ENCODE data around the gene PADI6.
"Not testable (repeated sequence)": the region's sequence is repeated elsewhere in the genome, so short reads cannot be mapped to it uniquely, and the experiment has no call there.

The PADI6 gene

DNA sequence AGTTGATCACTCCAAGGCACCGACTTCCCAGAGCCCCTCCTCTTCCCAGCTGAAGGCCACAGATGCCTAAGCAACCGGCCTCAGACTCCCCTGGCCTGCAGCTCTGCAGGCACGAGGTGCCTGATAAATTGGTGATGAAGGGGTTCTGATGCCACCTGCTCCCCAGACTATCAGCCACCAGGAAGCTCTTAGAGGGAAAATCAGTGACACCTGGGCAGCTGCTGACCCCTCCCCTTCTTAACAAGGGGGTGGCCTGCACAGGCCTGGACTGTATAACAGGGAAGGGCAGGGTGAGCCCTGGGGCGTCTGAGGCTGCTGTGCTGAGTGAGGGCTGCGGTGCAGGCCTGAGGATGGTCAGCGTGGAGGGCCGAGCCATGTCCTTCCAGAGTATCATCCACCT lies at the start of gene PADI6:
Gene PADI6, plus strand, starts transcription at position 301 of the 400 bp plus-strand sequence. Its CDS starts 50 bp downstream, at position 351.
- DNase-seq: no peak

DNA sequence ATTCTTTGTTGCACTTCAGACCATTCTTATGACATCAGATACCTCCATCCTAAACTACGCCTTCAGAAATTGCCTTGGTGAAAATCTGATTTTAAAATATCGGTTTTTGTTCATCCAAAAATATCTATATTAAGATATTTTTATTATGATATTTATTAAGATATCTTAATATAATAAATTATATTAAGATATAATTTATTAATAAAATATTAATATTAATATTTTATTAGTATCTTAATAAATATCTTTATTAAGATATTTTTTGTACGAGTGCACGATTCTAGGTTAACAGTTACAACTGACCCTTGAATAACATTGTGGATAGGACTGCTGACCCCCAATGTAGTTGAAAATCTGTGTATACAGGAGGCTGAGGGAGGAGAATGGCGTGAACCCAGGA lies 43.1 kb upstream of the PADI6 start:
- no peak for DNase-seq

DNA sequence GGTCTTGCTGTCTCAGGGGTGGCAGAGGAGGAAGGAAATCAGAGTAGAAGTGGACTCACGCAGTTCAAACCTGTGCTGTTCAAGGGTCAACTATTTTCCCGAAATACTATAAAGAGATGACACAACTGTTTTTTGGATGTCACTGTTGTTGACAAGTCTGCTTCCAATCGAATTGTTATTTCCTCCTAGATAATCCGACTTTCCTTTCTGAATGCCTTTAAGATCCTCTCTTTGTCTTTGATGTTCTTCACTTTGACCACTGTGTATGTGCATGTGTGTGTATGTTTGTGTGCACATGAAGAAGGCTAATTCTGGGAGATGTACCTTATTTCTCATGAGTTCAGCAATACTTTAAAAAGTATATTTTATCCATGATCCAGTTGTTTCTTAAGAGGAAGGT lies 42.4 kb upstream of the PADI6 start:
- no peak for DNase-seq

DNA sequence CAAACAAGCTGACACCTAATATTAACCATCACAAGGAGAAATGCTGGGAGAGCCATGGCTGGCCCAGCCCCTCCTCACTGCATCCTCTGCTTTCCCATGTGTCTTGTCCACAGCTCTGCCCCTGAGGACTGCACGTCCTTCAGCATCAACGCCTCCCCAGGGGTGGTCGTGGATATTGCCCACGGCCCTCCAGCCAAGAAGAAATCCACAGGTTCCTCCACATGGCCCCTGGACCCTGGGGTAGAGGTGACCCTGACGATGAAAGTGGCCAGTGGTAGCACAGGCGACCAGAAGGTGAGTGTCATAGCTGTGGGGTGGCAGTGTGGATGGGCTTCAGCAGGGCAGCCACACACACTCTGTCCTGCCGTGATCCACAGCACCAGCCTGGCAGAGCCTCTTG lies 41.1 kb upstream of the PADI6 start:
- no peak for DNase-seq

DNA sequence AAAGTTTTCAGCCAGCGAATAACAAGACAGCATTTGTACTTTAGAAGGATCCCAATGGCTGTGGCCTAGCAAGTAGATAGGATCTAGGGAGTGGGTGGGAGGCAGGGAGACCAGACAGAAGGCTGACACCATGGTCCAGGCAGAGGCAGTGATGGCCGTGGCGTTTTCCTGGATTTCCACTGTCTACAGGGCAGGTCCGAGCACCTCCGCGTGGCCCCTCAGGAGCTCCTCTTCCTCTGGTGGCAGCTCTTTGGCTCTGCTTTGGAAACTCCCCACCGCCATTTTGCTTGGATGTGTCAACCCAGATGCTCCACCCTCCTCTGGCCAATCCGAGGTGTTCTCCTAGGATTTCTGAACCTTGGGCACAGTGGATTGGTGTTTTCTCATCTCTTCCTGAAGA lies 38.9 kb upstream of the PADI6 start:
- no peak for DNase-seq

DNA sequence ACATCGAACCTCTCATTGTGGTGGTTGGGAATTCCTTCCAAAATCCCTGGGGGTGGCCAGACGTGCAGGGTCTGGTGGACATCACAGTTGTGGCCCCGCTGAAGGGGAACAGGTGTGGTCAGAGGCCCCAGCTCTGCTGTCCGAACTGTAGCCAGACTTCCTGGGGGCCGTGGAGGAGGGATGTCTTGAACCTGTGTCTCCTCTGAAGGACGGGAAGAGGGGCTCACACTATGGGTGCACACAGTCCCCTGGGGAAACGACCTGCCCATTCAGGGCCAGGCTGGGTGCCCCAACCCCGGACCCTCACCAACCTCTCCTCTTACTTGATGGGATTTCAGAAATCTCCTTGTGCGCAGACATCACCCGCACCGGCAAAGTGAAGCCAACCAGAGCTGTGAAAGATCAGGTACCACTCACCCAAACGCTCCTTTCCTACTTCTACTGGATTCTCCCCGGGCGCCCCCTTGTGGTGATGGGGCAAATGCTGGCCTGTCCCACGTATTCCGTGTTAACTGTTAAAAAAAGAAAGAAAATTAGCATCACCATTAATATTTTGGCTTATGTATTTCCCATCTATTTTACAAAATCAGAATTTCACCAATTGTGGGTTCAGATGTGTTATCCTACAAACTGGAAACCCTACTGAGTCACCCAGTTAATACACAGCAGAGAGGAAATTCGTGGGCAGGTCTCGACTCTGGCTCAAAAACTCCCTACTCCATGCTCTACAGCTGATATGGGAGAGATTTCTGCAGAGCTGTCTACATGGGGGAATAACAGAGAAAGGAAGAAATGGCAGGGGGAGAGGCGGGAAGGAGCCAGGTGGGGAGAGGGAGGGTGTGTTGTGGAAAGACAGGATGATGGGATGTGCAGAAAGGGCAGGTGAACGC lies 35.9 kb upstream of the PADI6 start:
- DNase-seq: peak; percentile 39

DNA sequence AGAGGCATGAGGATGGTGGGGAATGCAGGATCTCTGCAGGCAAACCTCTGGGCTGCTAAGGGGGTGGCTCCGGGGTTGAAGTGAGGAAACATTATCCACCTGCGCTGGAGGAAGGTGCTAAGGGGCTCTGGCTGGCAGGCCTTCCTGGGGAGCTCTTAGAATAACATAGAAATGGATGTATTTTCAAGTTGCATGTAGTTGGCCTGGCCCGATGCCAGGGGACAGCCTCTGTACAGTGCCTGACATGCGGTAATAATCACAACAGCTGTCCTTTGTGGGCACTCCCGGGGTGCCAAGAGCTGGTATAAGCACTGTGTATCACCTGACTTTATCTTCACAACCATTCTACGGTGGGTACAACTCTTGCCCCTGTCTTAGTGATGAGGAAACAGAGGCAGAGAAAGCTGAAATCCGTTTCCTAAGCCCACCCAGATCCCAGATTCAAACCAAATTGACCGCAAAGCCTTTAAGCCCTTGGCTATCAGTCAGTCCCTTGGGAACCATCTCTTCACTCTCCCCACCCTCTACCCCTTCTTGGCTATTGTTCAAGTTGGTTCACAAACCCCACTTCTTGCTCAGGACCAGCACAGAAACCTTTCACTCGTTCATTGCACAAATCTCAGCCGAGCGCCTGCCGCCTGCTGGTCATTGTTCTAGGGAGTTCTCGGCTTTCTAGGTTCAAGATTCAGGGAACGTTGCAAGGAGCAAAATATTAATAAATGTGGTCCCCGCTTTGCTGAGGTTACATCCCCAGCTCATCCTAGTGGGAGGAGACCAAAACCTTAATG lies 33.1 kb upstream of the PADI6 start:
- no peak for DNase-seq

DNA sequence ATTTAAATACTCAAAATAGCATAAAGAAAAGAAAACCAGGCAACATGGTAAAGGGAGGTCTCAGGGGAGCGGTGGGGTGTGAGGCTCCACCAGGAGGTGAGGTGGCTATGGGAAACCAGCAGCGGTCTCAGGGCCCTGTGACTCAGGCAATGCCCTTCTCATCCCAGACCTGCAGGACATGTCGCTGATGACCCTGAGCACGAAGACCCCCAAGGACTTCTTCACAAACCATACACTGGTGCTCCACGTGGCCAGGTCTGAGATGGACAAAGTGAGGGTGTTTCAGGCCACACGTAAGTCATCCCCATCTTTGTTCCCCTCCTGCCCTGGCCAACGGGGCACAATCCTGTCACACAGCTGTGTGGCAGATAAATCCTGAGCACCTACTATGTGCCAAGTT lies 32.5 kb upstream of the PADI6 start:
- no peak for DNase-seq

DNA sequence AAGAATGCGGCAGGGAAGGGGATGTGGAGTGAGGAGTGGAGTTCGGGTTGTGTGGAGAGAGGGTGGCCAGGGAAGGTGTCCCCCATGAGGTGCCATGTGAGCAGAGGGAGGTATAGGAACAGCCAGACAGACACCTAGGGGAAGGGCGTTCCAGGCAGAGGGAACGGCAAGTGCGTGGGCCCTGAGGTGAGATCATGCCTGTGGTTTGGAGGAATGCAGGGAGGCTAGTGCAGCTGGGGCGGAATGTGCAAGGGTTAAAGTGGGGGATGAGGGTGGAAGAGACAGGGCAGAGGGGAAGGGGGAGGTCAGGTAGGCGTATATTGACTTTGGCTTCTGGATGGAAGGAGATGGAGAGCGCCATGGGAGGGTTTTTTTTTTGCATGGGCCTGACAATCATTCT lies 31.6 kb upstream of the PADI6 start:
- no peak for DNase-seq

DNA sequence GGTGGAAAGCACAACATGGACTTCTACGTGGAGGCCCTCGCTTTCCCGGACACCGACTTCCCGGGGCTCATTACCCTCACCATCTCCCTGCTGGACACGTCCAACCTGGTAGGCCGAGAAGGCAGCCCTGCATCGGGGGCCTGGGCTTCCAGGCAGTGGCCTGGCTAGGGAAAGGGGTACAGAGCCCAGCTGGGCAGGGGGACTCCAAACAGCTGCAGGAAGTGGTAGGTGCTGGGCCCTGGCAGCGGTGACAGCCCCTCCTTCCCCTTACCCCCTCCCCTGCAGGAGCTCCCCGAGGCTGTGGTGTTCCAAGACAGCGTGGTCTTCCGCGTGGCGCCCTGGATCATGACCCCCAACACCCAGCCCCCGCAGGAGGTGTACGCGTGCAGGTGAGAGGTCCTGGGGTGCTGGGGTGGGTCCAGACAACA lies 30.0 kb upstream of the PADI6 start:
- no peak for DNase-seq

DNA sequence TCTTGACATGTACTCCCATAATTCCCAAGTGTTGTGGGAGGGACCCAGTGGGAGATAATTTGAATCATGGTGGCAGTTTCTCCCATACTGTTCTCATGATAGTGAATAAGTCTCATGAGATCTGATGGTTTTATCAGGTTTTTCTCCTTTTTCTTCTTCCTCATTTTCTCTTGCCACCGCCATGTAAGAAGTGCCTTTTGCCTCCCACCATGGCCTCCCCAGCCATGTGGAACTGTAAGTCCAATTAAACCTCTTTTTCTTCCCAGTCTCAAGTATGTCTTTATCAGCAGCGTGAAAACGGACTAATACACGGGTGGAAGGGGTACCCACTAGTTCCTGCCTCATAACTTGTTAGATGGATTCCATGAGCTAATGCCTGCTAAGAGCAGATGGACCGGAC lies 26.5 kb upstream of the PADI6 start:
- DNase-seq: not testable (repeated sequence)

DNA sequence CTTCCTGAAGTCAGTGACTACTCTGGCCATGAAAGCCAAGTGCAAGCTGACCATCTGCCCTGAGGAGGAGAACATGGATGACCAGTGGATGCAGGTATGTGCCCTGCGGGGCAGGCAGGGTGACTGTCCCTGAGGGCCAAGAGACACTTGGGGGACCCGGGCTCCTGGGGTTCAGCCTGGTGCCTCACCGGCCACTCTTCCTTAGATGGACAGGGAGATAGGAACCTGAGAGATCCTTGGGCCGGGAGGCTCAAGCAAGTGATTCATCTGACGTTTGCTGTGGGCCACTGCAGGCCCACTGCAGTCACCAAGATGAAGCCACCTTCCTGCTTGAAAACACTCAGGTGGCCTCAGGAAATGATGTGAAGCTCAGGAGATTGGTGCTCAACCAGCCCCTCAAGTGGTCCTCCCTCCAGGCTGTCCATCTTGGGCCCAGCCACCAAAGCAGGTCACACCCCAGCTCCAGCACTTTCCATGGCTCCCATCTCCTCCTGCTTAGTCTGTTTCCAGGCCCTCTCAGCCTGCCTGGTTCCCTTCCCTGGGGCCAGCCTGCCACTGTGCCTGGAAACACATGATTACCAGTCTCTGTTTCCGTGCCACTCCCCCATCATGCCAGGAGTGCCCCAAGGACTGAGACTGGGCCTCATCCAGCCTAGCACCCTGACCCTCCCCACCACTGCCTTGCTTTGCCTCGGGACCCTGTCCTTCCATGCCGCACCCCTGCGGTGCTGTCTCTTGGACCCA lies 25.8 kb upstream of the PADI6 start:
- no peak for DNase-seq

DNA sequence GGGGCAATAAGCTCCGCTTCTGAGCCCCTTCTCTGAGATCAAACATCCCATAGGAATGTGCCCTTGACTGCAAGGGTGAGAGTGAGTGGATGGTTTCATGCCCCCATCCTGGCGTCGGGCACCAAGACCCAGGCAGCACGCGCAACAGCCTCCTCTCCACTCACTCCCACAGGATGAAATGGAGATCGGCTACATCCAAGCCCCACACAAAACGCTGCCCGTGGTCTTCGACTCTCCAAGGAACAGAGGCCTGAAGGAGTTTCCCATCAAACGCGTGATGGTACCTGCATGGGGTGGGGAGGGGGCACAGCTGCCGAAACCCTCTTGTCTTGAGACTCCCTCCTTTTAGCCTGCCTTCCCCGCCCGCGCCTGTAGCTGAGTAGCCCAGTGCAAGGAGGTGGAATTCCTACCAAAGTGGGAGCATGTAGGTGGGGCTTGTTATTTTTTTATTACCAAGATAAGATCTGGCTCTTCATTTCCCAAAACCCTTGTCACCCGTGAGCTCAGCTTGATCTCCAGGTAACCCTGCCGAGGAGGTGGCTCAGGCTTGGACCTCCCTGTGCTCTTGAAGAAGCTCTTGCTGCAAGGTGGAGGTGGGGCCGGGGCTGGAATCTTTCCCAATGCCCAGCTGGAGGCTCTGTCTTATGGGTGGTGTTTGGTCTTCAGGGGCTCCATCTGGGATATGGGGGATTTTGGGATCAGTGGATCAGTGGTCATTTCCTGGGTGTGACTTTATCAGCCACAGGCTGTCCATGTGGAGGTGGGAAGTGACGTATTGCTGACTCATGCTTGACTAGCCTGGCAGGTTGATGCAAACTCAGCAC lies 24.0 kb upstream of the PADI6 start:
- no peak for DNase-seq

DNA sequence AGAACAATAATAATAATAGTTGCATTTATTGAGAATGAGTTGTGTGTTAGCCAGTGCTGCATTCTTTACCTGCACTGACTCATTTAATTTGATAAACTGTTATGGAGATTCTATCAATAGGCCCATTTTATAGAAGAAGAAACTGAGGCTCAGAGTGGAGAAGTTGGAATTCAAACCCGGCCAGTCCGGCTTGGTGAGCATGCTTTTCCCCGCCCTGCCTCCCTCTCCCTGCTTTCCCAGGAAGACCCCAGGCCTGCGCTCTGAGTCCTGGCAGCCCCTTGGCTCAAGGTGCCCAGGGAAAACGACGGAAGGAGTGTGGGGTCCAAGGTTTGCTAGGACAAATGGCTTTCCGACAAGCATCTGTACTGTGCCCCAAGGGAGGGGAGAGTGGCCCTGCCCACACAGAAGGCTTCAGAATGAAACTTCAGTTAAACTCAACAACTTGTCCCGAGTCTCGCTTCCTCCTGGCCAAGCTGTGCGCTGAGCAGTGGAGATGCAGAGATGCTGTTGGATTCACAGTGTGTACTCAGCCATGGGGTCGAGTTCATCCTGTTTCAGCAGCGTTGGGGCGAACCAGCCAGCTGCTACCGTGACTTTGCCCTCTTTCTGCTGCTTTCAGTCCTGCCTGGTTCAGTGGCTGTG lies 23.3 kb upstream of the PADI6 start:
- no peak for DNase-seq

DNA sequence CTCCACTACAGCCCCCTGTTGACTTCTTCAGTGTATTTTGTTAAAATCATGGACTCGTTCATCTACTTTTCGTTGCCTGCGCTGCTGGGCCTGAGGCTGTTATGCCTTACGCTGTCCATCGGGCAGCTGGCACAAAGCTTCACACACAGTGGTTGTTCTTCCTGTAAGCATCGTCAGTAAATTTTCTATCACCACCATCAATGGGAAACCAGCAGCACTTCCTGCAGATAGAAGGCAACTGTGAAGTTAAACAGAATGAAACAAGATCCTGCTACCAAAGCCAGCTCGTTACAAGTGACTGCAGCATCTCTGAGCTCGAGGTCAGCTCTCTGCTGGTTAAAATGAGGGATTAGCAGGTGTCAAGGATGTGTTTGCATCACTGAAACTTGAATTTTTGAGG lies 21.9 kb upstream of the PADI6 start:
- no peak for DNase-seq

DNA sequence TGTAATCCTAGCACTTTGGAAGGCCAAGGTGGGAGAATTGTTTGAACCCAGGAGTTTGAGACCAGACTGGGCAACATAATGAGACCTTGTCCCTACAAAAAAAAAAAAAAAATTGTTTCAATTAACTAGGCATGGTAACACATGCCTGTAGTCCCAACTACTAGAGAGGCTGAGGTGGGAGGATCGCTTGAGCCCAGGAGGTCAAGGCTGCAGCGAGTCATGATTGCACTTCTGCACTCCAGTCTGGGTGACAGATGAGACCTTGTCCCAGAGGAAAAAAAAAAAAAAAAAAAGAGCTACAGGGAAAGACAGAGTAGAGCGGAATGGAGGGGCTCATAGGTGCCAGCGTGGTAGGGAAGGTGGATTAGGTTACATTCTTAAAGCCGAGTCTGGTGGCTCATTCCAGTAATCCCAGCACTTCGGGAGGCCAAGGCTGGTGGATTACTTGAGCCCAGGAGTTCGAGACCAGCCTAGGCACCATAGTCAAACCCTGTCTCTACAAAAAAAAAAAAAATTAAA lies 21.0 kb upstream of the PADI6 start:
- no peak for DNase-seq

DNA sequence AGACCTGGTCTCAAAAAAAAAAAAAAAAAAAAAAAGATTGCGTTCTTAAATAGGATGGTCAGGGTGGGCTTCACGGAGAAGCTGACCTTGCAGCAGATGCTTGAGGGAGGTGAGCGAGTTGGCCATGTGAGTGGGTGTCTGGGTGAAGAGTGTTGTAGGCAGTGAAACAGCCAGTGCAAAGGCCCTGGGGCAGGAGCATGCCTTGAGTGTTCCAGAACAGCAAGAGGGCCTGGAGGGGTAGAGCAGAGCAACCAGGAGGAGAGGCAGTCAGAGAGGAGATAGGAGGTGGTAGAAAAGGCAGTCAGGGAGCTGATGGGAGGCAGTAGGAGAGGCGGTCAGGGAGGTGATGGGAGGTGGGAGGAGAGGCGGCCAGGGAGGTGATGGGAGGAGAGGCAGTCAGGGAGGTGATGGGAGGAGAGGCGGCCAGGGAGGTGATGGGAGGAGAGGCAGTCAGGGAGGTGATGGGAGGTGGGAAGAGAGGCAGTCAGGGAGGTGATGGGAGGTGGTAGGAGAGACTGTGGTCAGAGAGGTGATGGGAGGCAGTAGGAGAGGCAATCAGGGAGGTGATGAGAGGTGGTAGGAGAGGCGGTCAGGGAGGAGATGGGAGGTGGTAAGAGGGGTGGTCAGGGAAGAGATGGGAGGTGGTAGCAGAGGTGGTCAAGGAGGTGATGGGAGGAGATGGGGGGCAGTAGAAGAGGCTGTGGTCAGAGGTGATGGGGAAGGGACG lies 20.2 kb upstream of the PADI6 start:
- DNase-seq: no peak

DNA sequence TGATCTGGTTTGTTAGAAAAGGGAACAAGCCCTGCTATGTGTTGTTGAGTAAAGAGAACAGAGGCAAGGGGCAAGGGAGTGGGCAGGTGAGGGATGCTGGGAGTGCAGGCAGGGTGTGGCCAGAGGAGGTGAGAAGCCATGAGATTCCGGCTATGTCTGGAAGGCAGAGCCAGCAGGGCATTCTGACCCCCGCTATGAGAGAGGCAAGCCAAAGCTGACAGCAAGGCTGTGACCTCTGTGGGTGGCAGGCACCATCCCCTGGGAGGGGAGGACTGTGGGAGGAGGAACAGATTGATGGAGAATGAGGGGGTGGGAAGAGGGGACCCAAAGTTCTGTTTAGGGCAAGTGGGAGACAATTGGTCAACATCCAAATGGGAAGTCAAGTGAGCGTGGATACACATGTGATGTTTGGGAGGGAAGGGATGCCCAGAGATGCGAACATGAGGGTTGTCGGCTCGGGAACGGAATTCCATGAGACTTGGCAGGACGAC lies 19.5 kb upstream of the PADI6 start:
- no peak for DNase-seq

DNA sequence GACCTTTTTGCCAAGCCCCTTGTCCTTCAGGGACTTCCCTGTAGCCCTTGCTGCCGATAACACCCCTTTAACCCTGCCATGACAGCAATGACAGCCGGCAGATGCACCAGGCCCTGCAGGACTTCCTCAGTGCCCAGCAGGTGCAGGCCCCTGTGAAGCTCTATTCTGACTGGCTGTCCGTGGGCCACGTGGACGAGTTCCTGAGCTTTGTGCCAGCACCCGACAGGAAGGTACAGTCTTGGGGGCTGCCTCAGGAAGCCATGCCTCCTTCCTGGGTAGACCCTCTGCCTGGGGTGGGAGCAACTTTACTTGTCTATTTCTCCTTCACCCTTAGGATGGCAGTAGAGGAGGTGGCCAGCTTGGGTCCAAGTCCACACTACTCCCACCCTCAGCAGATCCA lies 16.1 kb upstream of the PADI6 start:
- DNase-seq: no peak

DNA sequence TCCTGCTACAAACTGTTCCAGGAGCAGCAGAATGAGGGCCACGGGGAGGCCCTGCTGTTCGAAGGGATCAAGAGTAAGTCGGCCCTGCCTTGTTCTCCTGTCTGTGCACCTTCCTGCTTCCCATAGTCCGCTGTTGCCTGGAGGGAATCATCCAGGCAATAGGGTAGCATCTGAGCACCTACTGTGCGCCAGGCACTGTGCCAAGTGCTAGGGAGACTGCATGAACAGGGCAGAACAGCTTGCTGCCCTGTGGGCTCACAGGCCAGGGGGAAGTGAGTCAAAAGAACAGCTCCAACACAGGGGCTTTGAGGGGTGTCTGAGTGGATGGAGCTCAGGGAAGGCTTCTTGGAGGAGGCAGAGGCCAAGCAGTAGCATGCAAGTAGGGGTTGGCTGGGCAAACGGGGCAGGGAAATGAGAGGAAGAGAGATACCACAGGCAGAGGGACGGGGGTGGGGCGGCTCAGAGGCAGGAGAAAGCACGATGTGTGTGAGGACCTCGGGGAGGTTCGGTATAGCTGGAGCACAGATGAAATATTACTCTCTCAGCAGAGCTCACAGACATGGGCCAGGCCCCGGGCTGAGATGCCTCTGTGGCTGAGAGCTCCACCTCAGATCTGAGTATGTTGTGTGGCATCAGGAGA lies 15.5 kb upstream of the PADI6 start:
- DNase-seq: no peak
